IPS DF 19.7 (cell line): ENCODE data around the gene CACNG7.
"Not testable (repeated sequence)": the region's sequence is repeated elsewhere in the genome, so short reads cannot be mapped to it uniquely, and the experiment has no call there.

ENCODE experiments used
- DNase-seq: peaks from one replicate; pipeline ENCODE4 v3.0.0-alpha.2; 2013; ENCODE audit warnings: low read depth, low spot score

CACNG7 gene

DNA sequence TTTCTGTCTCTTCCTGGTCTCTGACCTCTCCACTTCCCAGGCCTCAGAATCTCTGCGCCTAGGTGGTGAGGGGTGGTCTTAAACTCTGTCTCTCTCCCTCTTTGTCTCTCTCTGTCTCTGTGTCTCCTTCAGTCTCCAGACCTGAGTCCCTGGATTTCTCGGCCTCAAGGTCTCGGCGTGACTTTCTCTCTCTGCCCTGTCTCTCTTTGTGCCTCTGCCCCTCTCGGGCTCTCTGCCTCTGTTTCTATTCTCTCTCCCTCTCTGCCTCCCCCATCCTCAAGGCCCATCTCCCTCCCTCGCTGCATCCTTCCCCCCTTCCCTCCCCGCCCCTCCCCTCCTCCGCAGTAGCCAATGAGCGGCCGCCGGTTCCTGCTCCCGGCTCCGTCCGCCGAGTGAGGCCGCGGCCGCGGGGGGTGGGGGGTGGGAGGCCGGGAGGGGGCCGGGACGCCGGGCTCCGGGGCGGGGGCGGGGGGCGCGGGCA, at the start of gene CACNG7:
CACNG7 (plus strand) TSS at position 344 of the 481 bp plus-strand sequence. CDS start 3,554 bp downstream, outside the sequence.
- no peak for DNase-seq

- DNase-seq: no peak
These were observed 44.7 kb upstream of the CACNG7 start for GRCh38 chr19:53864308-53864836.

- DNase-seq: no peak
These were observed 43.6 kb upstream of the CACNG7 start for GRCh38 chr19:53865523-53865917.

- DNase-seq: no peak
These were observed 42.9 kb upstream of the CACNG7 start for GRCh38 chr19:53865918-53866864.

GRCh38 chr19:53866865-53867224, 42.2 kb upstream of the CACNG7 start:
- no peak for DNase-seq

DNA sequence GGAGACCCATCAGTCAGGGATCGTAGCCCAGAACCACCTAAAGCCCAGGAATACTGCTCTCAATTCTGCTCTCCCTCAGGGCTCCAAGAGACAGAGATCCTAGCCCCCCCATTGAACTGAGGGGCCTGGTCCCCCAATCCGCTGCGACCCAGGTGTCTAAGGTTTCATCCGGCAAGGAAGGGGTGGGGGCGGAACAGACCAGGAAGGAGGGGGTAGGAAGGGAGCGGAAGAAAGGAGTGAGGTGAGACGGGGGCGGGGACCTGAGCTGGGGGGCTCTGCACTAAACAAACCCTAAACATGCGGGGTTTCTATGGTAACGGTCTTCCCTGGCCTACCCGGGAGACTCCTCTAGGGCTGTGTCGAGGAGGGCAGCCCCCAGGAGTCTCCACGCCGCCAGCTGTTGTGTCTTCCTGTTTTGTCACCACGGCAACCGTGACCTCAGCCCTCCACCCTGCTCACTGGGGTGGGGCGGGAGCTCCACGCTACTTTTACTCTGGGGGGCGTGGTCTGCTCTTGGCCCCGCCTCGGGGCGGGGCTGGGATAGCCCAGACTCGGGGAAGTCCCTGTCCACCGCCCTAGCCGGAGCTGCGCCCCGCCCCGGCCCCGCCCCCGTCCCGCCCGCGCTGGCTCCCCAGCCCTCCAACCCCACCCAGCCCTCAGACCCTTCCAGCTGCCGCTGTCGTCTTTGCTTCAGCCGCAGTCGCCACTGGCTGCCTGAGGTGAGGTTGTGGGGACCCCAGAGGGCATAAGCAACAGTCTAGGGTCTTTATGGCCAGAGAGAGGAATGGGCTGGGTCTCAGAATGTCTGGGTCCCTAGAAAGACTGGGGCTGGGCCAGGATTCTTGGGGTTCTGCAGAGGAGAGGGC, 41.6 kb upstream of the CACNG7 start, which contains the start of gene MYADM:
MYADM (plus strand) TSS at position 659 of the 866 bp plus-strand sequence. CDS start 5,647 bp downstream, outside the sequence.
- DNase-seq: peak; percentile 98

- DNase-seq: no peak
These were observed 40.8 kb upstream of the CACNG7 start for GRCh38 chr19:53868091-53868891.

DNA sequence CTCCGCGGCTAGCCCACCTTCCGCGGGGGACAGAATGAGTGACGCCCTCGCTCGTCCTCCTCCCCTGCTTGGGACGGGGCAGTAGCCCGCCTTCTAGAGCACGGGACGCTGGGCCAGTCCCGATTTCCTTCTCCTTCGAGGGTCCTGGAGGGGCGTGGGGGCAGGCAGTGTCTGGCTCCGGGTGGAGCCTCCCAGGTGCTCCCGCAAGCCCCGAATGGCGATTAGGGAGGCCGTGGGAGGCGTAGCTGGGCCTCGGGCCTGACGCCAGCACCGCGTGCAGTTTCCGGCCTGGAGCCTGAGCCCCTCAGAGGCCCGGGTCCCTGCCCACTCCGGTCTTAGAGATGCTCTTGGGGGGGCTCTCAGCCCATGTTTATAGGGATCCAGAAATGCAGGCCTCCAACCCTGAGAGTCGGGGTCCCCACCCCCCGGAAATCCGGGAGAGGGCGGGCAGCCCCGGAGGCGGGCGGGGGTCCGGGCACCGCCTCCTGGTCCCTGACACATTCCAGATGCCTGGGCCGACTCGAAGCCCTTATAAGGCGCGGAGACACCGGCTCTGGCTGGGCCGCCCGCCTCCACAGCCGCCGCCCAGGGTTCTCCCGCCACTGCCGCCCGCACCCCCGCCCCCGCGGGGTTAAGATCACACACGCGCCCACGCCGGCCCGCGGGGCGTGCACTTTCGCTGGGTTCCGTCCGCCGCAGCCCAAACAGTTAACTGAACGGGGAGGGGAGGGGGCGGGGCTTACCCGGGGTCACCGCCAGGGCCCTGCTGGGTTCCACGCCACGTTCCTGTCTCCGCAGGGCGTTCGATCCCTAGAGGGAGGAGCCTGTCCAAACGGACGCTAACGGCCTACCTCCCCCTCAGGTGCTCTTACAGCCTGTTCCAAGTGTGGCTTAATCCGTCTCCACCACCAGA, 39.9 kb upstream of the CACNG7 start:
- DNase-seq: no peak

DNA sequence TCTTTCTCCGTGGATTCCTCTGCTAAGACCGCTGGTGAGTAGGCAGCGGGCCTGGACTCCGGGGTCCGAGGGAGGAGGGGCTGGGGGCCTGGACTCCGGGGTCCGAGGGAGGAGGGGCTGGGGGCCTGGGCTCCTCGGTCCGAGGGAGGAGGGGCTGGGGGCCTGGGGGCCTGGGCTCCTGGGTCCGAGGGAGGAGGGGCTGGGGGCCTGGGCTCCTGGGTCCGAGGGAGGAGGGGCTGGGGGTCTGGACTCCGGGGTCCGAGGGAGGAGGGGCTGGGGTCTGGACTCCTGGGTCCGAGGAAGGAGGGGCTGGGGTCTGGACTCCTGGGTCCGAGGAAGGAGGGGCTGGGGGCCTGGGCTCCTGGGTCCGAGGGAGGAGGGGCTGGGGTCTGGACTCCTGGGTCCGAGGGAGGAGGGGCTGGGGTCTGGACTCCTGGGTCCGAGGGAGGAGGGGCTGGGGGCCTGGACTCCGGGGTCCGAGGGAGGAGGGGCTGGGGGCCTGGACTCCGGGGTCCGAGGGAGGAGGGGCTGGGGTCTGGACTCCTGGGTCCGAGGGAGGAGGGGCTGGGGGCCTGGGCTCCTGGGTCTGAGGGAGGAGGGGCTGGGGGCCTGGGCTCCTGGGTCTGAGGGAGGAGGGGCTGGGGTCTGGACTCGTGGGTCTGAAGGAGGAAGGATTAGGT, 39.1 kb upstream of the CACNG7 start:
- not testable (repeated sequence) for DNase-seq

GRCh38 chr19:53870485-53870844, 38.6 kb upstream of the CACNG7 start:
- DNase-seq: no peak

DNA sequence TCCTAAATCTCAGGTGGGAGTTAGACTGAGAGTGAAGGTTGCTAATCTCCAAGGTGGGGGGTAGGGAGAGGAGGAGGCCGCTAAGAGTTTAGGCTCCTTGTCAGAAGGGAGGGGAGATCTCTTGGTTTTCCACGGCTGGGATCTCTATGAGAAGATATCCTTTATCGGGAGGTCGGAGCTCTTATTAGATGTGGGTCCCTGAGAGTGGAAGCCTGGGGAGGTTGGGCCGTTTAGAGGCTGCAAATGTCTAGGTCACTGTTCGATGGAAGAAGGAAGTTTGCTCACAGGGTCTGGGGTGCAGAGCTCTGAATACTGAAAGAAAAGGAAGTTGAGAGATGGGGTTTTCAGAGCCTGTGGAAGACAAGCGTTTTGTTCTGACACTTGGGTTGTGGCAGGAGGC, 37.6 kb upstream of the CACNG7 start:
- DNase-seq: no peak

GRCh38 chr19:53872762-53873161, 36.3 kb upstream of the CACNG7 start:
- DNase-seq: no peak

GRCh38 chr19:53873773-53874605, 35.1 kb upstream of the CACNG7 start:
- no peak for DNase-seq

- DNase-seq: no peak
These were observed 34.5 kb upstream of the CACNG7 start for GRCh38 chr19:53874606-53874990.

DNA sequence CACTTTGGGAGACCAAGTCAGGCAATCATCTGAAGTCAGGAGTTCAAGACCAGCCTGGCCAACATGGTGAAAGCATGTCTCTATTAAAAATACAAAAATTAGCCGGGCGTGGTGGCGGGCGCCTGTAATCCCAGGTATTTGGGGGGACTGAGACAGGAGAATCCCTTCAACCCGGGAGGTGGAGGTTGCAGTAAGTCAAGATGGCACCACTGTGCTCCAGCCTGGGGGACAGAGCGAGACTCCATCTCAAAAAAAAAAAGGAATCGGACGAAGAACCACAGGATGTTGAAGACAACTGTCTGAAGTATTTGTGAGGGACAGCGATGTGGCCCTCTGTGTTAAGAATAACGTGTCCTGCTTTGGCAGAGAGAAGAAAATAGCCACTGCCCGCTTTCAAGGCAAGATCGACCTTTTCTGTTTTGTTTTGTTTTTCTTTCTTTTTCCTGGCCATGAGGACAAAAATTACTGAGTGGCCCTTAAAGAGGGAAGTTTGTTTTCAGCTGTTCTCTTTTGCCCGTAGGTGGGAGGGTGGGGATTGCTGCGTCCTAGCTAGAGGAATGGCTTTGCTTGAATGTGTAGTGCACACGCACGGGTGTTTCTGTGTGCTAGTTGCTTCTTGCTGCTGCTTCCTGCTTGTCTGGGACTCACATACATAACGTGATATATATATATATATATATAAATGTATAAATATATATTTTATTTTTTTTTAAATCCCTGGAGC, 33.3 kb upstream of the CACNG7 start:
- no peak for DNase-seq

- no peak for DNase-seq
These were observed 32.3 kb upstream of the CACNG7 start for GRCh38 chr19:53876651-53877224.

- DNase-seq: no peak
These were observed 31.7 kb upstream of the CACNG7 start for GRCh38 chr19:53877361-53877766.

DNA sequence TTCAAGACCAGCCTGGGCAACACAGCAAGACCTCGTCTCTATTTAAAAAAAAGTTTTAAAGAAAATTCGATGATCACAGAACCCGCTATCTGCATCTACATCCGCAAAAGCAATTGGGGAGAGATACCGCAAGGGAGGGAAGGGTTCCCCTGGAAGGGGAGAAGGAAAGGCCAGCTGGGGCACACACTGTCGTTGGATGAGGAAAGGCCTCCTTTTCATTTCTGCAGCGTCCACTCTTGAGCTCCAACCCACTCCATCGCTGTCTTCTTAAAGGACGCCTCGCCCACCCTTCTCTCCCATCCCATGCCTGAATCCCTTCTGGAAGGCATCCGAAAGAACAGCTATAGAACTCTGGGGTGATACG, 30.3 kb upstream of the CACNG7 start:
- DNase-seq: no peak
